HG03378 (cell line): ENCODE measurements around the gene SLC38A3.

ENCODE experiments used
- ATAC-seq: cut with Tn5 transposase; IDR thresholded peaks from one replicate; pipeline ENCODE4 v1.9.1; 2021; ENCODE audit warnings: mild to moderate bottlenecking, moderate library complexity; ENCODE audit not compliant: unreplicated experiment

Gene SLC38A3

GRCh38 chr3:50168791-50169190 lies 36.3 kb upstream of the SLC38A3 start:
- ATAC-seq, result no peak

GRCh38 chr3:50169232-50169832 lies 35.7 kb upstream of the SLC38A3 start:
- no peak for ATAC-seq

GRCh38 chr3:50169858-50170257 lies 35.2 kb upstream of the SLC38A3 start:
- no peak for ATAC-seq

DNA sequence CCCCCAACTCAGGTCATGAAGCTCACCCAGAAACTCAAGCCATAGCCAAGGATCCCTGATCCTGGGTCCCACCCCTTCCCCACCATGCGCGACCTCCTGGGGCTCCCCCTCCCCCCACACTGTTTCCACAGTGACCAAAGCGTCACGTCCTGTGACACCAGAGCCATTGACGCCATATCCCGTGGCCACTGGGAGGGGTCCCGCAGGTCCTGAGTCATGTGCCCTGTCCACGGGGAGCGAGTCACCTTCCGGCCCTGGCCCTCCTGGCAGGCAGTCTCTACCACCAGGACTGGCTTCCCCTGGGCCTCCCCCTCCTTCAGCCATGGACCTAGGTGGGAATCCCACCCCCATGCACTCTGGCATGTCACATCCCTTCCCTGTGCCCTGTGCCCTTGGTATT lies 34.4 kb upstream of the SLC38A3 start:
- ATAC-seq, result no peak

- no peak for ATAC-seq
Measured at GRCh38 chr3:50171540-50172301, 33.4 kb upstream of the SLC38A3 start.

DNA sequence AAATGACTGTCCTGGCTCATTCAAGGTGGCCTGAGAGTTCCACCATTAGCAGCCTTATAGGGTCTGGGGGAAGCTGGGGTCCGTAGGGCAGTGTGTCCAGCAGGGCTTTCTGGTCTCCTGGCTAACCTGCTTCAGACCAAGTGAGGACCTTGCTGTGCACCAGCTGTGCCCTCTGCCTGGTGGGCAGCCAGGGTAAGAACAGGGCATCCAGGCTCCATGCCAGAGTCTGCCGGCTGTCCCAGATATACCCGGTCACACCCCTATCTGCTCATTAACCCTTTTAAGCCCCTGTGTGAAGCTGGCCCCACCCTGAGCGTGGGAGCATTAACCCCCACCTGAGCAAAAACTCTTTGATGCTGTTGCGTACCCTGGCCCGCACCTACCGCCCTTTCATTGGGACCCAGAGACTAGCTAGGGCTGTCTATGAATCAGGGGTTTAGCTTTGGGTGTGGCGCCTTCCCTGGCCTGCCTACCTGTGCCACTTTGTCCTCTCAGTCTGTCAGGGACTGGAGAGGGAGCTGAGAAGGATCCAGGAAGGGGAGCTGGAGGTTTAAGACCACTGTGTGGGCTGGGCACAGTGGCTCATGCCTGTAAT lies 32.3 kb upstream of the SLC38A3 start:
- ATAC-seq, result no peak

DNA sequence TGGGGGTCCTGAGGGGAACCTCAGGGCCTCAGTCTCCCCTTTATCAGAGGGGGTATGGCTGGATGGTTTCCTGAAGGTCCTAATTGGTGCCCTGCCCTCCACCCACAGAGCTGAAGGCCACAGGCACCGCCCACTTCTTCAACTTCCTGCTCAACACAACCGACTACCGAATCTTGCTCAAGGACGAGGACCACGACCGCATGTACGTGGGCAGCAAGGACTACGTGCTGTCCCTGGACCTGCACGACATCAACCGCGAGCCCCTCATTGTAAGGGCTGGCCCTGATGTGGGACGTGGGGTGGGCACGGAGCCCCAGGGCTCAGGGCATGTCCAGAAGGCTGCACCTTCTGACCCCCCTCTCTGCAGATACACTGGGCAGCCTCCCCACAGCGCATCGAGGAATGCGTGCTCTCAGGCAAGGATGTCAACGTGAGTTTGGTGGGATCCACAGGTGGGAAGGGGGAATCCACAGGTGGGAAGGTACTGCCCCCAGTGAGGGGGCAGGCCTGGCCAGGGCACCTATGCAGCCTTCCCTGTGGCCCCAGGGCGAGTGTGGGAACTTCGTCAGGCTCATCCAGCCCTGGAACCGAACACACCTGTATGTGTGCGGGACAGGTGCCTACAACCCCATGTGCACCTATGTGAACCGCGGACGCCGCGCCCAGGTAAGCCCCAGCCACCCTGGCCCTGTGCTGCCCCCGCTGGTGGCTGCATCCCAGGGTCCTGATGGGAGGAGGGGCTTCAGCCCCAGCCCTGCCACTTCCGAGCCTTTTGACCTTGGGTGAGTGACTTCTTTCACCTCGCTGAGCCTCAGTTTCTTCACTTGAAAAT lies 31.2 kb upstream of the SLC38A3 start:
- no peak for ATAC-seq

GRCh38 chr3:50174517-50174895 lies 30.6 kb upstream of the SLC38A3 start:
- no peak for ATAC-seq

DNA sequence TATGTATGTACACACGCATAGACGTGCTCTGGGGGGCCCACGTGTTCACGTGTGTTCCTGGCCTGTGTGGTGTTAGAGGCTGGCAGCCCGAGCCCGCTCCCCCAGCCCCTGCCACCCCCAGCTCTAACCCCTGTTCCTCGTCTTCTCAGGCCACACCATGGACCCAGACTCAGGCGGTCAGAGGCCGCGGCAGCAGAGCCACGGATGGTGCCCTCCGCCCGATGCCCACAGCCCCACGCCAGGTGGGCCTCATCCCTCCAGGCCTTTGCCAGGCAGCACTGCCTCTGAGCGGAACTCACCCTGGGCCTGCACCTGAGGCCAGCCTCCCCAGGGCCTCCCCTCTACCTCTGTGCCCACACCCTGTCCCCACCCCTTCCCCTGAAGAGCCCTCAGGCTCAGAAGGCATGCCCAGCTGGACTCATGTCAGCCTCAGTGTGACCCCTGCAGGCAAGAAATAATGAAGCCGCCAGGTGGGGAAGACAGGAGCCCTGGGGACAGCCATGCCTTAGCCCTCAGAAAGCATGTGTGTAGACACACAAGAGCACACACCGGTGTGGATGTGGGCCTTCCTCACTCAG lies 30.0 kb upstream of the SLC38A3 start:
- no peak for ATAC-seq

DNA sequence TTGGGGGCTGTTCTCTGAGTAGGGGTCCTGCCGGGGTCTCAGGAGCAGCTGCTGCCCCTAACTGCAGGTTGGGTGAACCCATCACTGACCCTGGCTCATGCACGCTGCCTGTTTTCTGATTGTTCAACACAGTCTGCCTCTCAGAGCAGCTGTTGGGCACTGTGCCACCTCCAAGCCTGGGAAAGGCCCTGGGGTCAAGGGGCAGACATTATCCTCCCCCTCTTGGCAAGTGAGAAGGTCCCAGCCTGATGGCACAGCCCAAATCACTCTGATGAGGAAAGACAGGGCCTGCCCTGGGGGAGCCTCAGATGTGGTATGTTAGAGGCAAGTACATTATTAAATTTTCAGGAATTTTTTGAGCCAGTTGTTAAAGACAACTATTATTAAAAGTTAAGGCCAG lies 27.7 kb upstream of the SLC38A3 start:
- no peak for ATAC-seq

GRCh38 chr3:50179710-50180109 lies 25.4 kb upstream of the SLC38A3 start:
- no peak for ATAC-seq

DNA sequence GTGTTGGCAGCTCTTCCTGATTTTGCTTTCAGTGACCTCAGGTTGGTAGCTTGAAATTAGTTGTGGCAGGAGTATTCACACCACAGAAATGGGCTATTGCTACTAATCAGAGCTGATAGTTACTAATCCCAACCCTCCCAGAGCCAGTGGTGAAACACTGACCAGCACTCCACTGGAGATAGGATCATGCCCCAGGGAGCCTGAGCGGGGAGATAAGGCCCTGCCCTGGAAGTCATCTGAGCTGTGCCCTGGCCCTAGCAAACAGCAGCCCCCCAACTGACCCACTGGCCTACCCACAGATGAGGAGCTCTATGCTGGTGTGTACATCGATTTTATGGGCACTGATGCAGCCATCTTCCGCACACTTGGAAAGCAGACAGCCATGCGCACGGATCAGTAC lies 23.1 kb upstream of the SLC38A3 start:
- ATAC-seq, result no peak

GRCh38 chr3:50182533-50183099 lies 22.5 kb upstream of the SLC38A3 start:
- no peak for ATAC-seq

GRCh38 chr3:50183755-50184154 lies 21.3 kb upstream of the SLC38A3 start:
- ATAC-seq, result no peak

GRCh38 chr3:50184242-50184978 lies 20.7 kb upstream of the SLC38A3 start:
- no peak for ATAC-seq

- no peak for ATAC-seq
Measured at GRCh38 chr3:50185230-50185629, 19.8 kb upstream of the SLC38A3 start.

- no peak for ATAC-seq
Measured at GRCh38 chr3:50186096-50186495, 19.0 kb upstream of the SLC38A3 start.

- no peak for ATAC-seq
Measured at GRCh38 chr3:50187750-50188149, 17.3 kb upstream of the SLC38A3 start.

GRCh38 chr3:50189274-50189673 lies 15.8 kb upstream of the SLC38A3 start:
- ATAC-seq, result no peak

- no peak for ATAC-seq
Measured at GRCh38 chr3:50189989-50190388, 15.1 kb upstream of the SLC38A3 start.
